Activated naive CD8-positive, alpha-beta T cell treated with anti-CD3 and anti-CD28 coated beads, Interleukin-2, amount 50 U/mL, for 16 hours (primary cell): Measurements from ENCODE around the gene C3orf49.

Experiments
- DNase-seq: peaks from one replicate; pipeline ENCODE4 v3.0.0-alpha.2; 2020; ENCODE audit warnings: low read depth, low spot score

C3orf49 gene

DNA sequence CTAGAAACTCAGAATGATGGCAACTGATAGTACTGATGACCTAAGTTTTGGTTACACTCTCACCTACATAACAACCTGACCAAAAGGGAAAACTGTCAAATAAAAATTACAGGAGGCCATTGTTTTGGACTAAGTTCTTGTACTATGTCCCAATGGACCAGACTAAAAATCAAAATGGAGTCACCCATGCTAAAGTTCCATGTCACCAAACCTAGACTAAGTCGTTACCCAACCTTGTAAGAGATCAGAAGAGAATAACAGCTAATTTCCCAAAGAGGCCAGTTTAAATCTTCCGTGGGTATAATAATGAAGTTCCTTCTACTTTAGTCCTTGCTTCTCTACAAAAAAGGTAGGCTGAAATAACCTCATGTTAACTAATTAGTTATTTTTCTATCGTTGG, 32.2 kb downstream of the C3orf49 start:
- DNase-seq: no peak

DNA sequence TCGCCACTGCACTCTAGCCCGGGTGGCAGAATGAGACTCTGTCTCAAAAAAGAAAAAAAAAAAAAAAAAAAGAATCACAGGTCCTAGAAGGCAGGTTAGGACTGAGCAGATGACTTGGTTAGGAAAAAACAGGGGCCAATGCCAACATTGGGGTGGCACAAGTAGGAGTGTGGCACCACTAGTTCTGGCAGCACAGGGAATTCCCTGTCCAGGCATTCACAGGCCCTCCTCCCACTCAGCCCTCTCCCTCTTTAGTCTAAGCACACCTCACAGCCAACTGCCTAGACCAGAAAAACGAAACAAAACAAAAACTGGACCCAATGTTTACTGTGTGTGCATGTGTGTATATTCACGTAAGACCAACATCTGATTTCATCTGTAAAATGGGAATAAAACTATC, 34.0 kb downstream of the C3orf49 start:
- no peak for DNase-seq

DNA sequence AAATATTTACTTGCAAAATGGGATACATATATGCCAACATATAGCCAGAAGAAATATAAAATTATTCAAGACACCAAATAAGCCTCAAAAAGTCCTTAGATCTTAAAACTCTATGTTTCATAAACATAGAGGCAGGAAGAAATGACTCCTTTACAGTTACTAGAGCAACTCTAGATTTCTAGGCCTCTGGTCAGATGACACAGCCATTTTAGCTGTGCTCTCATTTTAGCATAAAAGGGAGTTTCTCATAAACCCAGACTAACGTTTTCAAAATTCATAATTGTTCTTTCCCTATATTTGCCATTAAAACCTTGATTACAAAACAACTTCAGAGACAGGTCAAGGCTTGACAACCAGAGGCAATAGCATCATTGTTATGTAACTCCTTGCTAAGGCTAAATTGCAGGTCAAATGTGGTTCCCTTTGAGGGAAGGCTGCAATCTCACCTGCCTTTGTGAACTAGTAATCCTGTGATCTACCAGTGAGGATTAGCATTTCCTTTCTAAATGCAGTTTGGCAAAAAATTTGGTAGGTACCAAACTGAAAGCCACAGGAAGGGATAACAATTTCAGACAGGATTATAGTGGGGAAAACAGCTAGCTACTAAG, 36.3 kb downstream of the C3orf49 start:
- DNase-seq: no peak

DNA sequence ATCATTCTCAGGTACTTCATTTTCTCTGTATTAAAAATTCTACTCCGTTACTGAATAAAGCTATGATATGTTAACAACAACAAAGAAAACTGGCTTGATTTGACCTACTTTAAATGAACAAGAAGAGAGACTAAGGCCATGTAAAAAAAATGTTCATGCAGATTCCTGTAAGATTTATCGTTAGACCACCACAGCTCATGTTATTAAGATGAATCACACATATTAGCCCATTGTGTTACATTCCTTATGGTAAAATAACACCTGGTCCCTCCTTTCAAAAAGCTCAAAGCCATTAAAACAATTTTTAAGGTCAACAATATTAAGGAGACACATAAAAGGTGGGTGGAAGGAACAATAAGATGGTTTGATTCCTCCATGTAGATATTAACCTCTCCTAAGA, 38.2 kb downstream of the C3orf49 start:
- DNase-seq: no peak

DNA sequence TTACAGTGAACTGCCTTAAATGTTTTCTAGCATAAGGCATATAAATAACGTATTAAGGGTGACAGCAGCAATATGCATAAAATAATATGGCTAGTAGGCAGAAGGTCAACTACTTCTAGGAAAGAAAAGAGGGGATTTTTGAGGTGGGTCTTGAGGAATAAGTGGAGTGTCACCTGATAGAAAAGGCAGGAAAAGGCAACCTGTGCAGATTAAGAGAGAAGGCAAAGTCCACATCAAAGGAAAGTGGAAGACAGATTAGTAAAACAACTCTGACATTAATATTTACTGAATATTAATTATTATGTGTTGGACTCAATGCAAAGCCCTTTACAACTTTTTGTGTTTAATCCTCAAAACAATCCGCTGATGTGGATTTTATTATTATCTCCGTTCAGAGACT, 41.7 kb downstream of the C3orf49 start:
- DNase-seq: no peak

DNA sequence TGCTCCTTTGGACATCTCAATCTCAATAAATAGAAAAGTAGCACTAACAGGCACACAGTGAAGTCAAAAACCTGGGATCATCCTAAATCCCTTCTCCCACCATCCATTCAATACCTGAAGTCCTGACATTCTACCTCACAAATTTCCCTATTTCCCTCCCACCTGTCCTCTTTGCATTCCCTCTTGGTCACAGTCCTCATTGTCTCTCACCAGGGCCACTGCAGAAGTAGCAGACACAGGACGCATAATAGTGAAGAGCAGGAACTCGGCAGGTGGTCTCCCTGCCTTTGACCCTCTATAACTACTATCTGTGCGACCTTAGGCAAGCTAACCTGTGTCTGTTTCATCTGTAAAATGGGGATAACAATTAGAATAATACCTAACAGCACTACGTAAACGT, 42.2 kb downstream of the C3orf49 start:
- DNase-seq: no peak

DNA sequence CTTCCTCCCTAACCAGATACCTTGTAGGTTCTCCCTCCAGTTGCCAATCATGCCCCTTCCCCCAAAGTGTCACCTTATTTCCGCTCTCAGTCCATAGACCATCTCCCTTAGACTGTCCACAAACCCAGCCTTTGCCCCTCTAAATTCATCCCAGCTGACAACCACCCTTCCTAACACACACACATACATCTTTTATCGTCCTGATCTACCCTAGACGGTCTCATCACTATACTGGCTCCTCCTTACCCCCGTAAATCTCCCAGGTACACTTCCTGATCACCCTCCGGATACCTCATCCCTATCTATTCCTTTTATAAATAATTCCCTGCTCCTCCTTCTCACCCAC, 43.7 kb downstream of the C3orf49 start:
- no peak for DNase-seq

DNA sequence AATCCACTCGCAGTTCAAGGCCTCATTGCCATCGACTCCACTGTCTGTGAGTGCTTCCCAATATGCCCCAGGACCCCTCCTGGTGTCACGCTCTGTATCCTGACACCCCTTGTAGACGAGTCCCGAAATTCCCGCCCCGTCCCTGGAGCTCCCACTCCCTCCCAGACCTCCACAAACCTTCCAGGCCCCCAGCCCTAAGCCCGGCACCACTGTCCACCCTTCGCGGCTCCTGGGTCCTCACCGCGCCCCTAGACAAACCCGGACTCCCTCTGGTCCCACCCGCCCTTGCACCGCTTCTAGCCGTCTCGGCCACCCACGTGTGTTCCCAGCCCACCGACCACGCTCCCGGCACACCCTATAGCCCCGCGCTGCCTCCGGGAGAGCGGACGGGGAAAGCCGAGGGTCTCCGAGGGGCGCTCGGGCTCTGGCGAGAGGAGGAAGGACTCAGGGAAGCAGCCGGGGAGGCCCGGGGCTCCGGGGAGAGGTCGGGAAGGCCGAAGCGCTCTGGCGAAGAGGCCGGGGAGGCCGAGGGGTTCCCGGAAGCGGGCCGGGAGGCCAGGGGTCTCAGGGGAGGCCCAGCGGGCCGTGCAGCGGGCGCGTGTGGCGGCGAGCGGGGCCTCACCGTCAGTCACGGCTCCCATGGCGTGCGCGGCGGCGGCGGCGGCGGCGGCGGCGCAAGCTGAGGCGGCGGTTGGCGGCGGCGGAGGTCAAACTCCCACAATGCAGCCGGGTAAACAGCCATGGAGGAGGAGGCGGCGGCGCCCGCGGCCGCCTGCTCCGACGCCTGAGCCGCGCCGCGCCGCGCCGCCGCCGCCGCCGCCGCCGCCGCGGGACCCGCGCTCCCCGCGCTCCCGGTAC, 44.3 kb downstream of the C3orf49 start, which contains the start of the genes ATXN7 and THOC7:
Gene ATXN7 (plus strand): TSS at position 718 of the 858 bp plus-strand sequence. CDS start 48,732 bp downstream, outside the sequence.
Gene THOC7 (minus strand): TSS at position 656 of the 858 bp plus-strand sequence. CDS start 15 bp downstream, at position 641.
- DNase-seq: peak; percentile 21

DNA sequence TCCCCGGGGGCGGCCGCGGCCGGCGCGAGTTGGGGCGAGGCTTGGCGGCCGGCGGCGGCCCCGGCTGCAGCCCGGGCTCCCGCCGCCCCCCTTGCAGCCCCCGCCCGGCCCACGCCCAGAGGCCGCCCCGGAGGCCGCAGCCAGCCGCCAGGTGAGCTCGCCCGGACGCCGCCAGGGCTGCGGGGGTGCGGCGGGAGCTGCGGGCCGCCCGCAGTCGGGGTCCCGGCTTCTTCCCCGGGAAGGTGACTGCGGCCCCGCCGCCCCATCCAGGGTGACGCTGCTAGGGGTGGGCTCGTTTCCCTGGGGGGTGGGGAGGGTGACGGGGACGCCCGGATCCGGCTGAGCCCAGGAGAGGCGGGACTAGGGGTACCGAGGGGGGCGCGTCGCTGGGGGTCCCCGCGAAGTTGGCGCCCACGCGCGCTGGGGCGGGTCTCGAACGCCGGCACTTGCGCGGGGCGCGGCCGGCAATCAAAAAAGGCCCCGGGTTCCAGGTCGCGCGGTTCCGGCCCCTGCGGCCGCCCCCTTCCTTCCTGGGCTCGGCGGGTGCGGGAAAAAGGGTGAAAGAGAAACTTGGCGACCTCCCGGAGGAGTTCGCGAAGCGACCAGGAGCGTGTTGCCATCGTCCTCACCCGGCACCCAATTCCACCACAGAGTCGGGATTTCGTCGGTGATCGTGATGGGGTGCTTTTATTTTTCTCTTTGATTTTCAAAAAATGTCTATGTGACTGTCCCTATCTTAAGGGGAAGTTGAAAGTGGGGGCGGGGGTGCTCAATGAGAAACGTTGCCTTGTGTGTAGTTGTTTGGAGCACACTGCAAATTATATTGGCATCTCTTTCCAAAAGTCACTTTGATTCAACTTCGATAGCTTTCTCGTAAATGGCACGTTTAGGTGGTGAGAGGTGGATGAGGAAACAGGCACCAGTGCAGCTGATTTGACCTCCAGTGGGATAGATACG, 45.2 kb downstream of the C3orf49 start:
- DNase-seq: peak; percentile 20

DNA sequence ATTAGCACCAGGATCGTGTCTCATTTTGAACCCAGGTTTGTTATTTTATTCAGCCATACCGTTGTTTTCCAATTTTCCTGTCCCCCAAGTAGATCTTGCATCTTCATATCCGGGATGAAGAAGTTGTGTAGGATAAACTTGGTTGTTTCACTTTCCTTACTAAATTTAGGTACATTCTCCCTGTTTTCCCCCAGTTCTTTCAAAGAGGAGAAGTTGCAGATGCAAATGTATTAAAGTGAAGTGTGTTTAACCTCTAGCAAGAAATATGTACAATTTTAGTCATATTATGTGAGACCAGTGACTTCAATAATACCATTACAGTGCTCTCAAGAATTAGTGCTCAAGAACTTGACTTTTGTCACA, 45.8 kb downstream of the C3orf49 start:
- no peak for DNase-seq

DNA sequence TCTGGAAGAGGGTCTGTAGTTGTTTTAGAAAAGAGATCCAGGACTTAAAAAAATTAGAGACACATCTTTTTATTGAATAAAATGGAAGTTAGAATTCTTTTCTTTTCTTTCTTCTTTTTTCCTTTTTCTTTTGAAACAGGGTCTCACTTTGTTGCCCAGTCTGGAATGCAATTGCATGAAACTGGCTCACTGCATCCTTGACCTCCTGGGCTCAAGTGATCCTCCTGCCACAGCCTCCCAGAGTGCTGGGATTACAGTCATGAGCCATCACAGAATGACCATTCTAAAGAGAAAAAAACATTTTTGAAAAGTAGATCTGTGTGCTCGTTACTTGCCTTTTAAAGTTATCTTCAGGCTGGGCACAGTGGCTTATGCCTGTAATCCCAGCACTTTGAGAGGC, 48.1 kb downstream of the C3orf49 start:
- no peak for DNase-seq

DNA sequence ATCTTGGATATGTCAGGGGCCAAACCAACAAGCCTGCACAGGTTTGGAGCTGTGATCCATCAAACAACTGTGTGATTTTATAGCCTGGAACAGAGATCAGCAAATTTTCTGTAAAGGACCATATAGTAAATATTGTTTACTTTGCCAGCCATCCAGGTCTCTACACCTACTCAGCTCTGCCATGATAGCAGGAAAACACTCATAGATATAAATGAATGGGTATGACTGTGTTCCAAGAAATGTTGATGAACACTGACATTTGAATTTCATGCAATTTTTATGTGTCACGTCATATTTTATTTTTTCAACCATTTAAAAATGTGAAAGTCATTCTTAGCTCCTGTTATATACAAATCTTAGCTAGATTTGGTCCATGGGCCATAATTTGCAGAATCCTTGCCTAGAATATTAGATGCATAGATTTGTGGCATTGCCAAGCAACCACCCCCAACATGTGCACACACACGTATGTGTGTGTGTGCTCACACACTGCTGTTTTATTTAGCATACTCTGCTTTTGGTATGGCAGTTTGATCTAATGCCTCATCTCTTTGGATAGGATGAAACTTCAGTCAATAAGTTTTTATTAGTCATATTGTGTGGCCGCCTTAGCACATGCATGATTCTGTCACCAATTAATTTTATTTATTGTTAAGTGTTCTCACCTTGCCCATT, 51.0 kb downstream of the C3orf49 start:
- DNase-seq: no peak

DNA sequence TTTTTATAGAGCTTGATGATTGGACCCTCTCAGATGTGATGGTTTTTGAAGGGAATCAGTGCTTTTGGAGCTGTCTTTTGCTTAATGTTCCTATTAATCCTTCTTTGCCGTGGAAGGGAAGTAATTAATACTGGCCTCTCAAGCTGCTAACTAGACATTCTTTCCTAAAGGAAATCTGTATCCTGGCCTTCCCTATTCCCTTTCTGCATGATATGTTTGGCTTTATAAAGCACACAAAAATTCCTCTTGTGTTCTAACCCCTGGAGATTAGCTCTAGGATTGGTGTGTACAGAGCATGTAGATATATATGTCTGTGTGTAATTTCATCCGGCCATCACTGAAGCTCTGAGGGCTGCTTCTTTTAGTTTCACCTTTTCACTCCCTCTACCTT, 51.5 kb downstream of the C3orf49 start:
- no peak for DNase-seq

DNA sequence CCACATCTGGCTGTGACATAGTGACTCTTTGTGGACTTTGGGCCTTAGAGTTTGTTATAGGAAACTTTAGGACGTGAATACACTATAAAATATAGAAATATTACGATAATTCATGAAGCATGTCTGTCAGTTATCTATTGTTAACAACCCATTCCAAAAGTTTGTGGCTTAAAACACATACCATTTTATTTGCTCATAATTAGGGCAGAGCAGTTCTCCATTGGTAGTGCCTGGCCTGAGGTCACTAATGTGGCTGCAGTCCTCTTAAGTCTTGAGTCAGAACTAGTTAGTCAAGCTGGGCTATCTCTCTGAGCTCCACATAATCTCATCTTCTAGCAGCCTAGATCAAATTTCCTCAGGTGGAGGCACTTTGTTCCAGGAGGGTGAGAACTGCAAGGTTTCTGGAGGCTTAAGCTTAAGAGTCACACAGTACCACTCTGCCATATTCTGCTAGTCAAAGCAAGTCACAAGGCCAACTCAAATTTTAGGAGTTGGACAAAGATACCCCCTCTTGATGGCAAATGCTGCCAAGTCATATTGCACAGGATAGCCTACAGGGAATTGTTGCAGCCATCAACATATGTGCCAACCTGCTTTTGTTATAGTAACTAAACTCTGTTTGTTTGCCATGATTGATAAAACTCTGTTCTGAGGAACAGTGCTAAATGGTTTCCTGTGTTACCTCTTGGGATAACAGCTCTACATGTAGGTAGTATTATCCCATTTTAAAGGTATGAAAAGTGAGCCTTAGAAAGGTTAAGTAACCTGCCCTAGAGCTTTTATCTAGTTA, 53.2 kb downstream of the C3orf49 start:
- DNase-seq: no peak

DNA sequence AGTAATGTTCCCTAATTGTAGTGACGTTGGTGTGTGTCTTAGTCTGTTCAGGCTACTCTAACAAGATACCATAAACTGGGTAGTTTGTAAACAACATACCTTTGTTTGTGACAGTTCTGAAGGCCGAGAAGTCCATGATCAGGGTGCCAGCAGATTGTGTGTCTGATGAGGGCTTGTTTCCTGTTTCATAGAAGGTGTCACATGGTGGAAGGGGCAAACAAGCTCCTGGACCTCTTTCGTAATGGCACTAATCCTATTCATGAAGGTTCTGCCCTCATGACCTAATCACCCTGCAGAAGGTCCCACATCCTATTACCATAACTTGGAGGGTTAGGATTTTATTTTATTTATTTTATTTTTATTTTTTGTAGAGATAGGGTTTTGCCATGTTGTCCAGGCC, 55.7 kb downstream of the C3orf49 start:
- no peak for DNase-seq

DNA sequence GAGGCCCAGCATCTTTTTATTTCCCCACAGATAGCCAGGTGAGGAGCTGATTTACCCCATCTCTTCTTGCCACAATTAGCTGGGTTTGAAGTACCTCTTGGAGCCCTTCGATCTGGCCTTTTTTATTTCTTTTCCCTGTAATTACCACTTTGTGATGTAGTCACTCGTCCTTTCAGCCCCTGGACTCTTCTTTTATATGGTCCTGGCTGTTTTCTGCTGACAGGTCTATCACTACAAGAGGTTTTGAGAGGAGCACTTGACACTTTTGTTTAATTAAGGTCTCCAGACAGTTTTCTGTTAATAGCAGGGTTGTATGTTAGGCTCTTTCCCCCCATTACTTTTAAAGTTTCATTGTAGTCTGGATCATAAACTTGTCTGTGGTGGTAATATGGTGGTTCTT, 56.4 kb downstream of the C3orf49 start:
- DNase-seq: no peak

DNA sequence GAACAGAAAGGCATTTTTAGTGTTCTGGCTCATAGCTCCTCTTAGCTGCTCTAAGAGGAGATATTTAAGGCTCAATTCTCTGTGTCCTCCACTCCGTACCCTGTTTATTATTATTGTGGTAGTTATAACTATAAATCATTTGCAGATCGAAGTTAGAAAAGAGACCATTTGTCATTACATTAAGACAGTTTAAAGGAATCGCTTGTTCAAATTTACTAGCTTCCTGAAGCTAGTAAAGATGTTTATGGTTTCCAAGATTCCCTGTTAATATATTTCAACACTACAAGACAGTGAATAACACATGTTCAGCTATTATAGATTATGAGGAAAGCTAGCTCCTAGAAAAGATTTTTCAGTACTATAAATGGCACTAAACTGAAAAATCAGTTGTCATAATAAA, 57.2 kb downstream of the C3orf49 start:
- no peak for DNase-seq

DNA sequence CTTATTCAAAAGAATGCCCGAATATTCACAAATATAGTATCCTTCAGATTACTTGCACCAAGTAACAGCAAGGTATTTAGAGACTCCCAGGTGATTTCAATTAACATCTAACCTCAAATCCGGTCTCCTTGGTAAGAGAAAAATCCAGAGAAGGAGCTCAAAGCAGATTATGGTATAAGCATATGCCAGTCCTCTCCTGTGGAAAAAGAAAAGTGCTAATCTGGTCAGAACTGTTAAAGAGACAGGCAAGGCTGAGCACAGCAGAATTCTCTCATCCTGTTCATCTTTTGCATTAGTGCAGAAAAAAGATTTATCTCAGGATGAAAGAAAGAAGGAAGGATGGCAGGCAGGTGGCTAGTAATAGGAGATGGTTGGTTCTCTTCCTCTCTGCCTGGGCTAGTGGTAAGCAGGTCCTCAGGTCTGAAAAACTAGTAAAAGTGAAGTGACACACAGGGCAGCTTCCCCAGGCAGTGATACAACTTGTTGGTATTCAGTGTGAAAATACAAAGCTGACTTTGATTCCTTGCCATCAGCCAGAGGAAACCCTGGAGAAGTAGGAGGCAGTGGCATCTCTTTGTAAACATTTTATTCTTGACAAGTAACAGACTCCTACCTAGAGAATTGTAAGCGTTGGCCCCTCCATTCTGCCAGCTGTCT, 58.8 kb downstream of the C3orf49 start:
- DNase-seq: no peak

DNA sequence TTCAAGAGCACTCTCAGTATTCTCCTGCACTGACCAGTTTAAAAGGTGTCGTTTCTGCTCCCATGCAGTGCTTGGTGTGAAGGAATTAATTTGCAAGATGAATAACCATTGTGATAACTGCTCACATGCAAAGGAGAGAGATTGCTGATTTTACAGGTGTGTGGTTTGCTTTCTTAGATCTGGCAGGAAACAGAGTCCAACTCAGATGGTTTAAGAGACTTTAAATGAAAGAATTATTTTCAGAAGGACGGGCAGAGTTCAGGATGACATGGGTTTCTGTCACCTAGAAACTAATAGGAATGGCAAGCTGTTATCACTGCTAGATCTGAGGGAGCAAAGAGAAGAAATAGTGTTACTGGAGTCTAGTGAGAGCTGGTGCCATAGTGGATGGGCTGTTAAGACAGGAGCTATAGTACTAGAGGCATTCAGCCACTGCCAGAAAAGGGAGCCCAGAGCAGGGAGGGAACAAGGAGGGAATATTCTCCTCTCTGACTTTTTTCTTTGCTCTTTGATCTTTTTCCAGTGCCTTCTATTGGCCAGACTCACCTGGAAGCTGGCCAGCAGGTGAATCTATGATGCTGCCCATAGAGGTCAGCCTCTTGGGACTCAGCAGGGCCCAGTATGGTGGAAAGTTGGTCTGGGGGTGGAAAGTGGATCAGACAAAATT, 59.4 kb downstream of the C3orf49 start:
- DNase-seq: no peak

DNA sequence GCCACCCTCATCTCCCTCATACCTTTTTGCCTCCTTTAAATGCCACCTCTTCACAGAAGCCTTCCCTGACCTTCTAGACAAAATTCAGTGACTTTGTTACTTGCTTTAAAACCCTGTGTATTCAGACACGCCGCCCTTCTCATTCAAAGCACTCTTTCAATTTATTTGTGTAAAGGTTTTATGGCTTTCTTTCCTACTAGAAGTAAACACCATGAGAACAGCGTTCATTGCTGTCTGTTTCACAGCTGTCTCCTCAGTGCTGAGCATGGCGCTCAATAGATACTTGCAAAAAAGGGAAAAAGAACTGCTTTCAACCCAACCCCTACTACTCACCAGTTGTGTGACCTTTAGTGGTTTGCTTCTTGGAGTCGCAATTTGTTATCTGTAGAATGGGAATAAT, 61.6 kb downstream of the C3orf49 start:
- DNase-seq: no peak
